HG03095 (cell line): Measurements from ENCODE around the gene TAS1R3.

Experiments
- ATAC-seq: cut with Tn5 transposase; IDR thresholded peaks from one replicate; pipeline ENCODE4 v1.9.1; 2021; ENCODE audit warnings: moderate library complexity; ENCODE audit not compliant: unreplicated experiment

Gene TAS1R3

DNA sequence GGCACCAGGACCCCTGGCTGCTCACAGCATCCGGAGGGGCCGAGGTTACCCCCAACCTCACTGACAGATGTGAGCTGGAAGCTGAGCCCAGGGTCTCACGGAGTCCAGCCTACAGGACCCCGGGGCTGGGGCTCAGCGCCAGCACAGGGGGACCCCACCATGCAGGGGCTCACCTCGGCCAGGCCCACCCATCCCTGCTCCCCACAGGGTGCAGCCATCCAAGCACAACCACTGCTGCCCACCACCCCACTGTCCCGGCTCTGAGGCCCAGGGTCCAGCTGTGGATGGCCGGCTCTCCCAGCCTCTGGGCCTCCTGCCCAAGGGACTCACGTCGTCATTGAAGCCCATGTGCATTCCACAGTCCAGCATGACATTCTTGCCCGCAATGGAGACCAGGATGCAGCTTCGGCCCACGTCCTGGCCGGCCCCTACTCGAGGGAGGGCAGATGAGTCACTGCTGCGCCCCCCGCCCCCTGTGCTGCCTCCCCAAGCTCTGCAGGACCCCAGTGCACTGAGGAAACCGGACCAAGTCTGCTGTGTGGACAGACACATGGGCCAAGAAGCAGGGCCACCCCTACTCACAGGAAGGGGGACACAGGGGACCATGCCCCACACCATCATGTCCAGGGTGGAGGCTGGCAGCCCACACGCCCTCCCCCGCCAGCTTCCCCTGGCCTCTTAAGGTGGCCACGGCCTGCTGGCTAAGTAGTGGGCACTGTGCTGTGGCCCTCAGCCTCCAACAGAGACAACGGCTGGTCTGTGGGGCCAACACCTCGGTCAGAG, 10.2 kb upstream of the TAS1R3 start:
- ATAC-seq = no peak

GRCh38 chr1:1321477-1321876, 9.6 kb upstream of the TAS1R3 start:
- no peak for ATAC-seq

GRCh38 chr1:1322418-1322817, 8.7 kb upstream of the TAS1R3 start:
- ATAC-seq = no peak

DNA sequence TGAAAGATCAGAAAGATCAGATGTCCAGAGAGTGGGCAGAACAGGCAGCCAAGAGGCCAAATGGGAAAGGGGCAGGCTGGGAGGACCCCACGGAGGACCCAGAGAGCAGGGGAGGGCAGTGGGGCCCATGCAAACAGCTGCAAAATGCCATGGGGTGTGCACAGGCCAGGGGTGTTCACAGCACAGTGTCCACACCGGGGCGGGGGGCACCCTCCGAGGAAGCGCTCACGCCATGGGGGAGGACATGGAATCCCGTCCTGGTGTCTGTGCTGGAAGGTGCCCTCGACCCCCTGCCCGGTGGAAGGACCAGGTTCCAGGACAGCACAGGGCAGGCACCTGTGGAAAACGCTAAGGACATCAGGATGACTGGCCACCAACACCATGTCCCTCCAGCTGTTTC, 8.1 kb upstream of the TAS1R3 start:
- no peak for ATAC-seq

GRCh38 chr1:1324084-1324523, 7.0 kb upstream of the TAS1R3 start:
- peak; percentile 1 for ATAC-seq

DNA sequence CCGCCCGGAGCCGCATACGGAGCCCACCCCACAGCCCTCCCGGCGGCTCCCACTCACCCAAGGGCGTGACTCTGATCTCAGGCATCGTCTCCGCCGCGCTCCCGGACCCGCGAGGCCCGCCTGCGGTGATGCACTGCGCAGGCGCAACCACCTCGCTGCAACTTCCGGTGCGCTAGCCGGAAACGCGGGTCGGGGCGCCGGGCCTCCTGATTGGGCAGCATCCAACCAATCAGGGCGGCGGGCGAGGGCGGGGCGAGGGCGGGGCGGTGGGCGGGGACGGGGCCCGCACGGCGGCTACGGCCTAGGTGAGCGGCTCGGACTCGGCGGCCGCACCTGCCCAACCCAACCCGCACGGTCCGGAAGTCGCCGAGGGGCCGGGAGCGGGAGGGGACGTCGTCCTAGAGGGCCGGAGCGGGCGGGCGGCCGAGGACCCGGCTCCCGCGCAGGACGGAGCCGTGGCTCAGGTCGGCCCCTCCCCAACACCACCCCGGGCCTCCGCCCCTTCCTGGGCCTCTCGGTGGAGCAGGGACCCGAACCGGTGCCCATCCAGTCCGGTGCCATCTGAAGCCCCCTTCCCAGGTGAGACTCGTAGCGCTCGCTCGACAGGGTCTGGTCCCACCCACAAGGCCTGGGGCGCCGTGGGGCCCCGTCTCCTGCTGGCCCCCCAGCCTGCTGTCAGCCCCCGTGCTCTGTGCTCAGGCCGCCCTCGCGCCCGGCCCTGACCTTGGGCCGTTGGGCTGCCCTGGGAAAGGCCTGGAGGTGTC, 6.4 kb upstream of the TAS1R3 start, which contains the start of the genes CPTP and INTS11:
Gene CPTP, plus strand, starts transcription at position 279 of the 764 bp plus-strand sequence. CDS start 2,109 bp downstream, outside the sequence.
Gene INTS11, minus strand, starts transcription at position 137 of the 764 bp plus-strand sequence. Its CDS starts 52 bp downstream, at position 85.
- ATAC-seq = peak; percentile 65

DNA sequence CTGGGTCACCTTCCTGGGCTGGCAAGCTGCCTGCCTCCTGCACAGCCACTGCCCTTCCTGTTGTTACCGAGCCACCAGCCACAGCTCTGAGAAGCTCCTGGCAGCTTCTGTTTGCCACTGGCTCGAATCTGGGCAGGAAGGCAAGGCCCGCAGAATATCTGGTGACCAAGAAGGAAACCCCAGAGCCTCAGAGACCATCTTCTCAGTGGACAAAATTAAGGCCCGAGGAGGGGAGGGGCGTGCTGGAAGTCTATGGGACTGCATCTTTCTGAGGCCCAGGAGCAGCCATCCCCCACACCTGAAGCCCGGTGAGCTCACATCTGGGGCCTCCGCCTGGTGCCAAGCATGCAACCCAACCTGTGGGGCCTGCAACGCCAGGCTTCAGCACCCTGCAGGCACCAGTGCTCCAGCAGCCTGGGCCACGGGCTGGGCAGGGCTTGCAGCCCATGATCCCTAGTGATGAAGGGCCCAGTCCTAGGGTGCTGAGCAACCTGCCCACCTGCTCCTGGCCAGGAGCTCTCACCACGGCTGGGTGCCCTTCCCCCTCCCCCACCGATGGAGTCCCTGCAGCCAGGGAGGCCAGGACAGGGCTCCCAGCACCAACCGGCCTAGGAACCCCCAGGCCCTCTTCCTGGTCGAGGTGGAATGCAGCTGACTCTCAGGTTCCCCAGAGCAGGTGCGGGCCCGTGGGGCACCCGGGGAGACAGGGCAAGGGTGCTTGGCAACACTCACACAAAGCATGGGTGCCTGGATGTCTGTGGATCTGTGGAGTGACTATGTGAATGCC, 5.6 kb upstream of the TAS1R3 start:
- no peak for ATAC-seq

GRCh38 chr1:1326075-1326605, 4.9 kb upstream of the TAS1R3 start:
- ATAC-seq = no peak

DNA sequence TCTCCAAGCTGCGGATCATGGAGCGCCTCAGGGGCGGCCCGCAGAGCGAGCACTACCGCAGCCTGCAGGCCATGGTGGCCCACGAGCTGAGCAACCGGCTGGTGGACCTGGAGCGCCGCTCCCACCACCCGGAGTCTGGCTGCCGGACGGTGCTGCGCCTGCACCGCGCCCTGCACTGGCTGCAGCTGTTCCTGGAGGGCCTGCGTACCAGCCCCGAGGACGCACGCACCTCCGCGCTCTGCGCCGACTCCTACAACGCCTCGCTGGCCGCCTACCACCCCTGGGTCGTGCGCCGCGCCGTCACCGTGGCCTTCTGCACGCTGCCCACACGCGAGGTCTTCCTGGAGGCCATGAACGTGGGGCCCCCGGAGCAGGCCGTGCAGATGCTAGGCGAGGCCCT, 3.8 kb upstream of the TAS1R3 start:
- ATAC-seq = no peak

DNA sequence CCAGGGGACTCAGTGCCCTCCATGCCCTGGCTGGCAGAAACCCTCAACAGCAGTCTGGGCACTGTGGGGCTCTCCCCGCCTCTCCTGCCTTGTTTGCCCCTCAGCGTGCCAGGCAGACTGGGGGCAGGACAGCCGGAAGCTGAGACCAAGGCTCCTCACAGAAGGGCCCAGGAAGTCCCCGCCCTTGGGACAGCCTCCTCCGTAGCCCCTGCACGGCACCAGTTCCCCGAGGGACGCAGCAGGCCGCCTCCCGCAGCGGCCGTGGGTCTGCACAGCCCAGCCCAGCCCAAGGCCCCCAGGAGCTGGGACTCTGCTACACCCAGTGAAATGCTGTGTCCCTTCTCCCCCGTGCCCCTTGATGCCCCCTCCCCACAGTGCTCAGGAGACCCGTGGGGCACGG, 2.8 kb upstream of the TAS1R3 start:
- no peak for ATAC-seq

DNA sequence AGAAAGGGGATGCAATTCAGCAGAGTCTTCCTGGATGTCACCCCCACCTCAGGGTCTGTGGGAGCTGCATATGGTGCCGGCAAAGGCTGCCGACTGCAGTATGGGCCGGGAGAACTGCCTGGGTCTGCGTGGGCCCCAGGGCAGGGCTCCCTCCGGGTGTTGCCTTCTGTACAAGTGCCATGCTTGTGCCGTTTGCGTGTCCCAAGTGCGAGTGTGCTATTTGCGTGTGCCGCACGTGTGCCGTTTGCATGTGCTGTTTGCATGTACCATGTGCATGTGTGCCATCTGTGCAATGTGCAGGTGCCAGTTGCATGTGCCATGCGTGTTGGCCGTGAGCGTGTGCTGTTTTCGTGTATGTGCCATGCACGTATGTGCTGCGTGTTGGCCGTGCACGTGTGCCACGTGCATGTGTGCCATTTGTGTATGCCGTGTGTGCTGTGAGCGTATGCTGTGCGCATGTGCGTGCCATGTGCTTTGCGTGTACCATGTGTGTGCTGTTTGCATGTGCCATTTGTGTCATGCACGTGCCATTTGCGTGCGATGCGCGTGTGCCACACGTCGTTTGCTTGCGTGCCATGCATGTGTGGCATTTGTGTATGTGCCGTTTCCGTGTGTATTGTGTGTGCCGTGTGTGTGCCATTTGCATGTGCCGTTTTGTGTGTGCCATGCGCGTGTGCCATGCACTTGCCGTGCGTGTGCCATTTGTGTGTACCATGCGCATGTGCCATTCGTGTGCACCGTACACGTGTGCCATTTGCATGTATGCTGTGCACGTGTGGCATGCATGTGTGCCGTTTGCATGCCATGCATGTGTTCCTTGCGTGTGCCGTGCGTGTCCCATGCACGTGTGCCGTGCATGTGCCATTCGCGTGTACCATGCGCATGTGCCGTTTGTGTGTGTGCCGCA, 1.5 kb upstream of the TAS1R3 start:
- no peak for ATAC-seq

GRCh38 chr1:1330366-1331067, 563 bp upstream of the TAS1R3 start:
- no peak for ATAC-seq

GRCh38 chr1:1332031-1332755, 1.1 kb downstream of the TAS1R3 start:
- no peak for ATAC-seq

DNA sequence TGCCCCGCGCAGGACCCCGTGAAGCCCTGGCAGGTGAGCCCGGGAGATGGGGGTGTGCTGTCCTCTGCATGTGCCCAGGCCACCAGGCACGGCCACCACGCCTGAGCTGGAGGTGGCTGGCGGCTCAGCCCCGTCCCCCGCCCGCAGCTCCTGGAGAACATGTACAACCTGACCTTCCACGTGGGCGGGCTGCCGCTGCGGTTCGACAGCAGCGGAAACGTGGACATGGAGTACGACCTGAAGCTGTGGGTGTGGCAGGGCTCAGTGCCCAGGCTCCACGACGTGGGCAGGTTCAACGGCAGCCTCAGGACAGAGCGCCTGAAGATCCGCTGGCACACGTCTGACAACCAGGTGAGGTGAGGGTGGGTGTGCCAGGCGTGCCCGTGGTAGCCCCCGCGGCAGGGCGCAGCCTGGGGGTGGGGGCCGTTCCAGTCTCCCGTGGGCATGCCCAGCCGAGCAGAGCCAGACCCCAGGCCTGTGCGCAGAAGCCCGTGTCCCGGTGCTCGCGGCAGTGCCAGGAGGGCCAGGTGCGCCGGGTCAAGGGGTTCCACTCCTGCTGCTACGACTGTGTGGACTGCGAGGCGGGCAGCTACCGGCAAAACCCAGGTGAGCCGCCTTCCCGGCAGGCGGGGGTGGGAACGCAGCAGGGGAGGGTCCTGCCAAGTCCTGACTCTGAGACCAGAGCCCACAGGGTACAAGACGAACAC, 1.8 kb downstream of the TAS1R3 start:
- ATAC-seq = no peak

GRCh38 chr1:1333551-1334241, 2.6 kb downstream of the TAS1R3 start:
- ATAC-seq = no peak

GRCh38 chr1:1334835-1335234, 3.8 kb downstream of the TAS1R3 start:
- no peak for ATAC-seq

DNA sequence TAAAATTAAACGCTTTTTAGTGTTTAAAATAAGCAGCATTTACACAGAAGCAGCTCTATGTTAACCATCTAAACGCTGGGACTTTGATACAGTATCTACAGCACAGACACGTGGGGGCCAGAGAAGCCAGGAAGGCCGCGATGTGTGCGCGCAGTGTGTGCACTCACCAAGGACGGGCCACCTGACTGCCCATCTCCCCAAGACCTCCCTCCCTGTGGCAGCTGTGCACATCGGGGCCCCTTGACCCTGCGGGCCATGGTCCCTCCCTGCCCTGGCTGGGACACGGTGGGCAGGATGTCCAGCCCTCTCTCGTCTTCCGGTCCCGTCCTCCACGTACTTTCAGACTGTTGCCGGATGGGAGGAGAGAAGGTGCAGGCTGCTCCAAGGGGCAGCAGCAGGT, 4.2 kb downstream of the TAS1R3 start:
- no peak for ATAC-seq
